Endothelial cell of umbilical vein (primary cell): ENCODE measurements around the gene LGALS1. TPM values are rescaled to one million over a fixed set of nuclear protein-coding genes. Genes with fewer than 3 reads are reported as not detected.

ENCODE experiments used
- BruUV-seq: library from RNA; stranded (reverse); fragments of 400-500 nt; replicated peaks from 2 replicates; lab custom pipeline; 2021; lab: Mats Ljungman, UMichigan
- CTCF ChIA-PET: fragments of 300-600, 350-600 bp; sonication (Branson Sonifier 250); formaldehyde crosslinking; loops from one replicate; lab custom pipeline; 2021; ENCODE audit warnings: antibody characterized with exemption, inconsistent platforms; lab: Charles Lee
- POLR2A ChIA-PET: fragments of 300-600, 350-600 bp; sonication (Branson Sonifier 250); formaldehyde crosslinking; loops from one replicate; lab custom pipeline; 2021; ENCODE audit warnings: antibody characterized with exemption, inconsistent platforms; lab: Charles Lee
- DNase-seq: peaks from one replicate; pipeline ENCODE4 v3.0.0-alpha.2; 2011; ENCODE audit warnings: low read depth, low spot score
- FAIRE-seq: peaks from 2 replicates; lab custom pipeline; 2011; peaks lifted over from hg19 to GRCh38; lab: Jason Lieb, UNC
- H2AFZ ChIP-seq: 2 replicates; pipeline ENCODE4 v1.6.0; 2012; ENCODE audit warnings: low read depth, low read length, control low read depth, inconsistent platforms
- H3K27ac ChIP-seq: 2 replicates; pipeline ENCODE4 v1.5.1; 2011; ENCODE audit warnings: low read depth, mild to moderate bottlenecking, control low read depth, low read length, moderate library complexity; ENCODE audit not compliant: insufficient read depth
- H3K27me3 ChIP-seq, 2 experiments: 2 replicates each; pipeline versions ENCODE4 v1.6.0 to v1.6.1; 2011; ENCODE audit warnings: low read length in 2 of 2, mixed read lengths in 1 of 2; ENCODE audit not compliant: control insufficient read depth in 2 of 2, insufficient read depth in 2 of 2
- H3K36me3 ChIP-seq, 2 experiments: 2 replicates in 1 of 2; 3 replicates in 1 of 2; pipeline ENCODE4 v1.5.1; 2011; ENCODE audit warnings: low read length in 2 of 2, mild to moderate bottlenecking in 1 of 2, moderate library complexity in 1 of 2; ENCODE audit not compliant: control insufficient read depth in 2 of 2, insufficient read depth in 2 of 2; ENCODE audit errors: extremely low read depth in 1 of 2
- H3K4me1 ChIP-seq: 3 replicates; pipeline ENCODE4 v1.5.1; 2011; ENCODE audit warnings: mild to moderate bottlenecking, low read length; ENCODE audit not compliant: control insufficient read depth, insufficient read depth; ENCODE audit errors: extremely low read depth
- H3K4me2 ChIP-seq: 2 replicates; pipeline ENCODE4 v1.6.1; 2011; ENCODE audit warnings: low read length, control low read depth, mixed read lengths; ENCODE audit not compliant: insufficient read depth
- H3K4me3 ChIP-seq, 3 experiments: fragments of 200-600 bp in 1 of 3; sonication (generic), shearing (Covaris generic) in 1 of 3; replicated peaks in 1 of 3; 2 replicates each; pipeline ENCODE4 v1.5.1; 2011 to 2016; ENCODE audit warnings: control low read depth in 3 of 3, low read length in 3 of 3, mild to moderate bottlenecking in 2 of 3, inconsistent platforms in 1 of 3, low read depth in 1 of 3, moderate library complexity in 1 of 3; ENCODE audit not compliant: insufficient read depth in 1 of 3
- H3K79me2 ChIP-seq: 2 replicates; pipeline ENCODE4 v1.6.0; 2012; ENCODE audit warnings: low read length, inconsistent platforms; ENCODE audit not compliant: control insufficient read depth, insufficient read depth
- H3K9ac ChIP-seq: replicated peaks from 2 replicates; pipeline ENCODE3; 2011; ENCODE audit warnings: low read length, control low read depth; ENCODE audit not compliant: insufficient read depth; ENCODE audit errors: extremely low read depth
- H3K9me1 ChIP-seq: replicated peaks from 3 replicates; pipeline ENCODE4 v1.6.0; 2011; ENCODE audit warnings: mild to moderate bottlenecking, low read length; ENCODE audit not compliant: control insufficient read depth, insufficient read depth; ENCODE audit errors: extremely low read depth
- H3K9me3 ChIP-seq: replicated peaks from 2 replicates; pipeline ENCODE4 v1.5.1; 2012; ENCODE audit warnings: low read length, inconsistent platforms; ENCODE audit not compliant: control insufficient read depth, insufficient read depth
- H4K20me1 ChIP-seq: replicated peaks from 2 replicates; pipeline ENCODE3; 2011; ENCODE audit warnings: mild to moderate bottlenecking, low read length; ENCODE audit not compliant: control insufficient read depth, insufficient read depth; ENCODE audit errors: extremely low read depth
- CTCF ChIP-seq, 2 donors: IDR thresholded peaks; 1 replicate in 1 of 2; 2 replicates in 1 of 2; pipeline ENCODE4 v1.5.1; 2011; ENCODE audit warnings: low read length in 2 of 2, mild to moderate bottlenecking in 2 of 2, moderate library complexity in 2 of 2, control low read depth in 1 of 2, inconsistent platforms in 1 of 2, low read depth in 1 of 2; ENCODE audit not compliant: insufficient read depth in 1 of 2; ENCODE audit errors: extremely low read depth in 1 of 2
- EZH2 ChIP-seq: IDR thresholded peaks from 2 replicates; pipeline ENCODE4 v1.6.1; 2012; ENCODE audit warnings: borderline replicate concordance, low read depth, mild to moderate bottlenecking, moderate library complexity, low read length, inconsistent platforms; ENCODE audit not compliant: severe bottlenecking
- FOS ChIP-seq: IDR thresholded peaks from 2 replicates; pipeline ENCODE4 v1.6.1; 2011; ENCODE audit warnings: mild to moderate bottlenecking, low read length, moderate library complexity, borderline replicate concordance; ENCODE audit not compliant: insufficient read depth
- GATA2 ChIP-seq: IDR thresholded peaks from 2 replicates; pipeline ENCODE4 v1.7.0; 2011; ENCODE audit warnings: low read depth, mild to moderate bottlenecking, moderate library complexity, mixed read lengths, low read length; ENCODE audit not compliant: insufficient read length, insufficient read depth
- POLR2A ChIP-seq: IDR thresholded peaks from 2 replicates; pipeline ENCODE4 v1.6.1; 2012; ENCODE audit warnings: low read depth, mild to moderate bottlenecking, control low read depth, low read length
- POLR2AphosphoS5 ChIP-seq: IDR thresholded peaks from 2 replicates; pipeline ENCODE4 v1.6.1; 2012; ENCODE audit warnings: low read depth, mild to moderate bottlenecking, control low read depth, low read length, moderate library complexity; ENCODE audit not compliant: insufficient read depth
- dilution Hi-C: fragments of 300-500 bp; cut with MboI; formaldehyde crosslinking; loops from one replicate; pipeline ENCODE4 v1.15.0; 2019; ENCODE audit warnings: low sequenced_read_pairs; ENCODE audit not compliant: extremely low pct_ligation_motif_present
- intact Hi-C: fragments of 100-400 bp; cut with micrococcal nuclease; formaldehyde crosslinking; loops from one replicate; pipeline ENCODE4 v1.10.0; 2022
- polyA plus RNA-seq, 4 experiments: library from polyadenylated mRNA; depleted of rRNA in 3 of 4; stranded (reverse) in 3 of 4; unstranded in 1 of 4; fragments of >200 nt; gene quantifications; 2 replicates each; pipeline versions ENCODE4 v1.2.1 to v1.2.3, GENCODE V29; 2011 to 2012; ENCODE audit warnings: missing spikeins in 1 of 4
- total RNA-seq: library from RNA; stranded (reverse); gene quantifications from 2 replicates; pipeline ENCODE4 v1.2.3, GENCODE V29; 2021

The LGALS1 gene
- total and polyA plus RNA-seq, 2 donors (not counting 3 experiments of a cell fraction or from before 2014, with no cell fraction given) = 2,698 to 13,642 TPM

GRCh38 chr22:37654563-37655251 is 20.7 kb upstream of the LGALS1 start:
- POLR2A ChIA-PET = interaction anchor here (0.7 kb wide), 2 partner anchors 12 to 26 kb away, joined by 3 read pairs; no protein-coding TSS in a partner anchor
- CTCF ChIA-PET = no interaction called here
- Histone ChIP-seq H3K79me2 (peaks cover 7% of the 10 kb centered on the region), H3K27ac (no peak overlapping the region), H3K4me1 (peaks cover 14% of the 10 kb centered on the region), H3K9ac (no peak overlapping the region), H2AFZ (no peak overlapping the region), H3K9me3 (no peaks in the 10 kb centered on the region), H3K9me1 (no peaks in the 10 kb centered on the region), H4K20me1 (no peaks in the 10 kb centered on the region), H3K4me2 (no peak overlapping the region), H3K36me3 (no peaks in the 10 kb centered on the region), H3K27me3 (no peaks in the 10 kb centered on the region), H3K4me3 (no peak overlapping the region)
- no peak for FAIRE-seq
- DNase-seq = no peak
- TF ChIP-seq EZH2 = no peak
- TF ChIP-seq CTCF (IDR thresholded peaks at IDR 0.05; ENCODE audit: extremely low read depth in 1 of 2, insufficient read depth in 1 of 2, low read depth in 1 of 2, low read length in 2 of 2) = no peak
- no peak for TF ChIP-seq FOS
- no peak for TF ChIP-seq POLR2AphosphoS5
- TF ChIP-seq POLR2A = no peak
- no peak for TF ChIP-seq GATA2
- dilution Hi-C loops (no loop called here), intact Hi-C loops (no loop called here)
- BruUV-seq = no TSS peak
